ENCODE measurements around the gene MRPL58. TPM values are rescaled to one million over a fixed set of nuclear protein-coding genes. Genes with fewer than 3 reads are reported as not detected.

MRPL58 gene
- total RNA-seq, 2 experiments from 2014 or later, result 75.3 to 84.2 TPM

GRCh38 chr17:75030161-75030560, 17.7 kb downstream of the MRPL58 start:
- ChIA-PET POLR2A (no interaction called here), CTCF (ENCODE audit: unreplicated experiment) (no interaction called here)
- peaks cover 5% of the 10 kb centered on the region for H3K36me3 ChIP-seq (ENCODE audit: insufficient read depth, low read length)
- intact Hi-C loops (cut with micrococcal nuclease; ENCODE audit: unreplicated experiment), result no loop called here
- H3K27ac ChIP-seq (ENCODE audit: low read depth, low read length, poor library complexity, severe bottlenecking), result no peak overlapping the region
- no peaks in the 10 kb centered on the region for H3K9me2 ChIP-seq (ENCODE audit: insufficient read depth, low read length)
- H2AFZ ChIP-seq (ENCODE audit: low read length), result no peak overlapping the region
- peaks cover 16% of the 10 kb centered on the region; the same call in 1 of the 2 replicates for H3K9me3 ChIP-seq (ENCODE audit: low read length)
- H3K4me2 ChIP-seq (ENCODE audit: low read length), result no peak overlapping the region
- H3K79me2 ChIP-seq (ENCODE audit: insufficient read depth, low read depth, low read length), result no peaks in the 10 kb centered on the region
- H4K20me1 ChIP-seq (ENCODE audit: insufficient read depth, low read length), result no peaks in the 10 kb centered on the region
- H3K4me1 ChIP-seq (ENCODE audit: insufficient read depth, low read length, poor library complexity, severe bottlenecking), result peaks cover 13% of the 10 kb centered on the region
- BruUV-seq (replicated peaks), result no TSS peak
- no peak for DNase-seq (ENCODE audit: low spot score)
- TF ChIP-seq EZH2phosphoT487 (IDR thresholded peaks at IDR 0.05; ENCODE audit: borderline replicate concordance, low read depth, low read length) (no peak), CTCF (conservative IDR thresholded peaks at IDR 0.05; ENCODE audit: low read length) (no peak)
- H3K4me3 ChIP-seq (ENCODE audit: low read depth, low read length, poor library complexity, severe bottlenecking), result no peak overlapping the region

GRCh38 chr17:75031972-75032719, 19.7 kb downstream of the MRPL58 start:
- DNase-seq (ENCODE audit: low spot score), result no peak

More at GRCh38 chr17:75031972-75032719, 19.7 kb downstream of the MRPL58 start:
- BruUV-seq (replicated peaks), result no TSS peak
- TF ChIP-seq CTCF (conservative IDR thresholded peaks at IDR 0.05; ENCODE audit: low read length) (no peak), EZH2phosphoT487 (IDR thresholded peaks at IDR 0.05; ENCODE audit: borderline replicate concordance, low read depth, low read length) (no peak)
- ChIA-PET POLR2A (interaction anchor here (0.9 to 1.9 kb wide), 3 partner anchors 9 to 19 kb away, joined by 3 to 8 read pairs (median 6); partner anchors contain the start of gene MRPL58), CTCF (ENCODE audit: unreplicated experiment) (no interaction called here)
- Histone ChIP-seq H3K9me3 (ENCODE audit: low read length) (0 out of 2 replicates have a peak, but pooled peaks cover 6% of the 10 kb centered on the region), H3K27ac (ENCODE audit: low read depth, low read length, poor library complexity, severe bottlenecking) (no peak overlapping the region), H3K9me2 (ENCODE audit: insufficient read depth, low read length) (no peaks in the 10 kb centered on the region), H3K79me2 (ENCODE audit: insufficient read depth, low read depth, low read length) (no peaks in the 10 kb centered on the region), H3K4me1 (ENCODE audit: insufficient read depth, low read length, poor library complexity, severe bottlenecking) (peaks cover 13% of the 10 kb centered on the region), H2AFZ (ENCODE audit: low read length) (no peak overlapping the region), H3K4me3 (ENCODE audit: low read depth, low read length, poor library complexity, severe bottlenecking) (no peak overlapping the region), H4K20me1 (ENCODE audit: insufficient read depth, low read length) (no peaks in the 10 kb centered on the region), H3K36me3 (ENCODE audit: insufficient read depth, low read length) (no peaks in the 10 kb centered on the region), H3K4me2 (ENCODE audit: low read length) (no peak overlapping the region; the same call in 1 of the 2 replicates)
- intact Hi-C loops (cut with micrococcal nuclease; ENCODE audit: unreplicated experiment), result no loop called here

All from OCI-LY7 (cell line).